Measurements from ENCODE around the gene ITSN1. TPM values are rescaled to one million over a fixed set of nuclear protein-coding genes. Genes with fewer than 3 reads are reported as not detected.

ITSN1 gene
- total RNA-seq, 1 donor from 2014 or later = 41.9 TPM

DNA sequence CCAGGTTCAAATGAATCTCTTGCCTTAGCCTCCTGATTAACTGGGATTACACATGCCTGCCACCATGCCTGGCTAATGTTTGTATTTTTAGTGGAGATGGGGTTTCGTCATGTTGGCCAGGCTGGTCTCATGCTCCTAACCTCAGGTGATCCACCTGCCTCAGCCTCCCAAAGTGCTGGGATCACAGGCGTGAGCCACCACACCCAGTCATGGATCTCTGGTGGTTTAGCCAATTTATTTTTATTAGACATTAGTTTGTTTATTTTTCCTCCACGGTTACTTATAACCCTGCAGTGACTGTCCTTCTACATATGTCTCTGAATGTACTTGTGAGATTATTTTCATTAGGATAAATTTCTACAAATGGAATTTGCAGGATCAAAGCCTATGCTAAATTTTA lies 5.3 kb downstream of the ITSN1 start:
- TF ChIP-seq, protein P1, sequence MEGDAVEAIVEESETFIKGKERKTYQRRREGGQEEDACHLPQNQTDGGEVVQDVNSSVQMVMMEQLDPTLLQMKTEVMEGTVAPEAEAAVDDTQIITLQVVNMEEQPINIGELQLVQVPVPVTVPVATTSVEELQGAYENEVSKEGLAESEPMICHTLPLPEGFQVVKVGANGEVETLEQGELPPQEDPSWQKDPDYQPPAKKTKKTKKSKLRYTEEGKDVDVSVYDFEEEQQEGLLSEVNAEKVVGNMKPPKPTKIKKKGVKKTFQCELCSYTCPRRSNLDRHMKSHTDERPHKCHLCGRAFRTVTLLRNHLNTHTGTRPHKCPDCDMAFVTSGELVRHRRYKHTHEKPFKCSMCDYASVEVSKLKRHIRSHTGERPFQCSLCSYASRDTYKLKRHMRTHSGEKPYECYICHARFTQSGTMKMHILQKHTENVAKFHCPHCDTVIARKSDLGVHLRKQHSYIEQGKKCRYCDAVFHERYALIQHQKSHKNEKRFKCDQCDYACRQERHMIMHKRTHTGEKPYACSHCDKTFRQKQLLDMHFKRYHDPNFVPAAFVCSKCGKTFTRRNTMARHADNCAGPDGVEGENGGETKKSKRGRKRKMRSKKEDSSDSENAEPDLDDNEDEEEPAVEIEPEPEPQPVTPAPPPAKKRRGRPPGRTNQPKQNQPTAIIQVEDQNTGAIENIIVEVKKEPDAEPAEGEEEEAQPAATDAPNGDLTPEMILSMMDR (IDR thresholded peaks at IDR 0.05; ENCODE audit: borderline replicate concordance) = no peak
- Histone ChIP-seq H3K36me3 (no peaks in the 10 kb centered on the region), H3K4me3 (no peak overlapping the region), H3K9me3 (replicated peaks) (no peaks in the 10 kb centered on the region), H3K27me3 (ENCODE audit: low read depth) (no peaks in the 10 kb centered on the region), H3K4me1 (peaks cover 57% of the 10 kb centered on the region), H3K27ac (replicated peaks) (no peak overlapping the region)
- intact Hi-C loops (cut with micrococcal nuclease) = no loop called here
- no peak for DNase-seq

DNA sequence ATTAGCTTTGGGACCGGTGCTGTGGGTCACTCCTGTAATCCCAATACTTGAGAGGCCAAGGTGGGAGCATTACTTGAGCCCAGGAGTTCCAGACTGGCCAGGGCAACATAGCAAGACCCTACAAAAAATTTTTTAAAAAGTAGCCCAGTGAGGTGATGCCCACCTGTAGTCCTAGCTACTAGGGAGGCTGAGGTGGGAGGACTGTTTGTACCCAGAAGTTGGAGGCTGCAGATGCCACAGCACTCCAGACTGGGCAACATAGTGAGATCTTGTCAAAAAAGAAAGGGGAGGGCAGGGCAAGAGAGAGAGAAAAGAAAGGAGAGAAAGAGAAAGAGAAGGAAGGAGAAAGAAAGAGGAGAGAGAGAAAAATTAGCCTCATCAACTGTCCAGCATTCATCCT lies 6.3 kb downstream of the ITSN1 start:
- Histone ChIP-seq H3K9me3 (replicated peaks) (no peaks in the 10 kb centered on the region), H3K36me3 (no peaks in the 10 kb centered on the region), H3K27me3 (ENCODE audit: low read depth) (no peaks in the 10 kb centered on the region), H3K27ac (replicated peaks) (no peak overlapping the region), H3K4me3 (no peak overlapping the region), H3K4me1 (peaks cover 53% of the 10 kb centered on the region)
- no peak for DNase-seq
- intact Hi-C loops (cut with micrococcal nuclease) = no loop called here
- TF ChIP-seq, protein P1 (IDR thresholded peaks at IDR 0.05; ENCODE audit: borderline replicate concordance) = no peak

DNA sequence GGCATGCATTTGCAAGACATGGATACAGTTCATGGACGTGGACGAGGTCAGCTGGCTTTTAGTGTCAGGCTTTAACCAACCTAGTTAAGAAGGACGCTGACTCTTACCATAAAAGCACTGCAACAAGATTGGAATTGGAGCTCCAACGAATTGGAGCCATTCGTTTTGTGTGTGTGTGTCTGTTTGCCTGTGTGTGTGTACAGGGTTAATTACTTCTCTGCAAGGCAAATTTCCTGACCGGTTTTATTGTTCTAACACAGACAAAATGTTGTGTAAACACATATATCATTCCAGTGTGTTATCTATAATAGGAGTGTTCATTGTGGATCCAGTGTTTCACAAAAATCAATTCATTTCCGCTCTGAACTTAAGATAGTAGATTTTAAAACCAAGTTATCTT lies 7.9 kb downstream of the ITSN1 start:
- no peaks in the 10 kb centered on the region for H3K36me3 ChIP-seq
- H3K9me3 ChIP-seq (replicated peaks) = no peaks in the 10 kb centered on the region
- no peak overlapping the region for H3K27ac ChIP-seq (replicated peaks)
- H3K4me3 ChIP-seq = no peak overlapping the region
- no peak for DNase-seq
- TF ChIP-seq, protein P1 (IDR thresholded peaks at IDR 0.05; ENCODE audit: borderline replicate concordance) = no peak
- no peaks in the 10 kb centered on the region for H3K27me3 ChIP-seq (ENCODE audit: low read depth)
- intact Hi-C loops (cut with micrococcal nuclease) = no loop called here
- peaks cover 42% of the 10 kb centered on the region for H3K4me1 ChIP-seq

- Histone ChIP-seq H3K9me3 (replicated peaks) (no peaks in the 10 kb centered on the region), H3K4me3 (no peak overlapping the region), H3K4me1 (peaks cover 42% of the 10 kb centered on the region), H3K36me3 (no peaks in the 10 kb centered on the region), H3K27me3 (ENCODE audit: low read depth) (no peaks in the 10 kb centered on the region), H3K27ac (replicated peaks) (no peak overlapping the region)
- intact Hi-C loops (cut with micrococcal nuclease) = no loop called here
- no peak for DNase-seq
- TF ChIP-seq, protein P1 (IDR thresholded peaks at IDR 0.05; ENCODE audit: borderline replicate concordance) = no peak
Observed at GRCh38 chr21:33650929-33651509, 8.7 kb downstream of the ITSN1 start.

DNA sequence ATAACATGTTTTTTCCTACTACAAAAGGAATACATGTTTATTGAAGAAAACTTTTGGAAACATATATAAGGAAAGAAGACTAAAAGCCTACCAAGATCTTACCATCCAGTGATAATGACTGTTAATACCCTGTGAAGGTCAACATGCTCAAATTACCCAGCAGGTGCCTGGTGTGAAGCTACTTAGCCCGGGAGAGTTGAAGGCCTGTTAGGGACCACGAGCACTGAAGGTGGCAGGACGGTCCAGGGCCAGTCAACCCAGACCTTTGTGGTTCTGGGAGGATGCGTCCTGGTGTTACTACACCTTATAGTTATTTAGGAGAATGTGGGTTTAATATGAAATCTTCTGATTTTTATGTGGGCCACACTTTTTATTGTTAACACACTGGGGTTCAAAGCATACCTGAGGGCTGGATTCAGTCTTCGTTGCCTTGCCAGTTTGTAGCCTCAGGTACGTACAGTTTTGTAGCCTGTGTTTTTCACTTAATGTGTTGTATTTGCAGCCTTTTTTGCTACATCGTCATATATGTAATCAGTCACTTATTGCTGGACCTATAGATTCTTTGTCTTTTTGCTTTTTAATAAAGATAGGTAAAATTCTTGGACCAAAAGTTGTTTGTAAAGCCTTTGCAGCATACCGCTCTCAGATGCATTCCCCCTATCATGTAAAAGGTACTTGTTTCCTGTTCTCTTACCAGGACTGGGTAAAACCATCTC lies 9.8 kb downstream of the ITSN1 start:
- Histone ChIP-seq H3K27me3 (ENCODE audit: low read depth) (no peaks in the 10 kb centered on the region), H3K9me3 (replicated peaks) (no peaks in the 10 kb centered on the region), H3K4me3 (no peak overlapping the region), H3K27ac (replicated peaks) (no peak overlapping the region), H3K4me1 (peaks cover 52% of the 10 kb centered on the region), H3K36me3 (no peaks in the 10 kb centered on the region)
- intact Hi-C loops (cut with micrococcal nuclease) = no loop called here
- TF ChIP-seq, protein P1 (IDR thresholded peaks at IDR 0.05; ENCODE audit: borderline replicate concordance) = no peak
- DNase-seq = no peak
